Panc1 (cell line): ENCODE measurements around the gene SPHKAP. TPM values are rescaled to one million over a fixed set of nuclear protein-coding genes. Genes with fewer than 3 reads are reported as not detected.

ENCODE experiments used
- ATAC-seq: fragments of 200-7000 bp; cut with Tn5 transposase; 2 replicates; pipeline ENCODE4 v1.9.1; 2020; ENCODE audit warnings: mild to moderate bottlenecking, moderate library complexity
- BruUV-seq: library from RNA; stranded (reverse); fragments of 400-500 nt; replicated peaks from 2 replicates; lab custom pipeline; 2021; lab: Mats Ljungman, UMichigan
- CTCF ChIA-PET: fragments of 300-600 bp; sonication (Branson Sonifier 250); formaldehyde crosslinking; loops from one replicate; lab custom pipeline; 2022; ENCODE audit warnings: antibody characterized with exemption; lab: Charles Lee
- POLR2A ChIA-PET: fragments of 300-600 bp; sonication (Branson Sonifier 250); formaldehyde crosslinking; loops from one replicate; lab custom pipeline; 2022; ENCODE audit warnings: antibody characterized with exemption; lab: Charles Lee
- DNase-seq: peaks from one replicate; pipeline ENCODE4 v3.0.0-alpha.2; 2010; ENCODE audit warnings: low read depth, low spot score
- H3K27ac ChIP-seq: 2 replicates; pipeline ENCODE4 v1.5.1; 2011; ENCODE audit warnings: mild to moderate bottlenecking, low read length, inconsistent platforms
- H3K27me3 ChIP-seq: fragments of 200-500 bp; sonication (Bioruptor generic); 2 replicates; pipeline ENCODE4 v1.6.0; 2014; ENCODE audit warnings: low read length, inconsistent platforms; ENCODE audit not compliant: control insufficient read depth, insufficient read depth
- H3K36me3 ChIP-seq: fragments of 200-500 bp; sonication (Bioruptor generic); 2 replicates; pipeline ENCODE4 v1.5.1; 2014; ENCODE audit warnings: inconsistent platforms, mild to moderate bottlenecking, low read length, moderate library complexity; ENCODE audit not compliant: control insufficient read depth, insufficient read depth
- H3K4me1 ChIP-seq: 2 replicates; pipeline ENCODE4 v1.5.1; 2011; ENCODE audit warnings: inconsistent platforms, mild to moderate bottlenecking, low read length, moderate library complexity; ENCODE audit not compliant: control insufficient read depth, insufficient read depth
- H3K4me3 ChIP-seq, 2 experiments: 2 replicates each; pipeline ENCODE4 v1.5.1; 2011 to 2012; ENCODE audit warnings: low read depth in 2 of 2, low read length in 2 of 2, mild to moderate bottlenecking in 2 of 2, inconsistent platforms in 1 of 2, moderate library complexity in 1 of 2
- H3K9me3 ChIP-seq: fragments of 200-500 bp; sonication (Bioruptor generic); 2 replicates; pipeline ENCODE4 v1.5.1; 2014; ENCODE audit warnings: low read depth, mild to moderate bottlenecking, inconsistent platforms, low read length, moderate library complexity; ENCODE audit not compliant: control insufficient read depth, insufficient read depth
- POLR2AphosphoS5 ChIP-seq: IDR thresholded peaks from 2 replicates; pipeline ENCODE4 v1.6.1; 2012; ENCODE audit warnings: mild to moderate bottlenecking, low read depth, low read length, moderate library complexity
- SIN3A ChIP-seq: IDR thresholded peaks from 2 replicates; pipeline ENCODE4 v1.6.1; 2012; ENCODE audit warnings: low read depth, mild to moderate bottlenecking, low read length, moderate library complexity, borderline replicate concordance; ENCODE audit not compliant: insufficient read depth
- TCF7L2 ChIP-seq: IDR thresholded peaks from 2 replicates; pipeline ENCODE4 v1.6.1; 2011; ENCODE audit warnings: mild to moderate bottlenecking, low read depth, low read length, inconsistent platforms
- in situ Hi-C: cut with HindIII; loops from 2 replicates; pipeline ENCODE4 v1.10.0; 2016; ENCODE audit warnings: low sequenced_read_pairs, low pct_unique_long_range_greater_than_20kb
- intact Hi-C: fragments of 100-400 bp; cut with micrococcal nuclease; formaldehyde crosslinking; loops from one replicate; pipeline ENCODE4 v1.10.0; 2022; ENCODE audit not compliant: unreplicated experiment
- total RNA-seq: library from RNA; stranded (reverse); gene quantifications from one replicate; pipeline ENCODE4 v1.2.1, GENCODE V29; 2021; ENCODE audit not compliant: unreplicated experiment
- TF ChIP-seq, protein P1 (sequence below), 2 experiments: IDR thresholded peaks; 2 replicates each; pipeline ENCODE4 v1.6.1; 2011 to 2012; ENCODE audit warnings: low read depth in 2 of 2, control low read depth in 1 of 2, low read length in 1 of 2, mild to moderate bottlenecking in 1 of 2, moderate library complexity in 1 of 2; ENCODE audit not compliant: insufficient read depth in 1 of 2
- TF ChIP-seq, protein P2 (sequence below): fragments of 450-650 bp; IDR thresholded peaks from 2 replicates; pipeline ENCODE4 v1.5.1; 2017; ENCODE audit warnings: mild to moderate bottlenecking

Gene SPHKAP
- total RNA-seq, 1 experiment from 2014 or later = not detected

DNA sequence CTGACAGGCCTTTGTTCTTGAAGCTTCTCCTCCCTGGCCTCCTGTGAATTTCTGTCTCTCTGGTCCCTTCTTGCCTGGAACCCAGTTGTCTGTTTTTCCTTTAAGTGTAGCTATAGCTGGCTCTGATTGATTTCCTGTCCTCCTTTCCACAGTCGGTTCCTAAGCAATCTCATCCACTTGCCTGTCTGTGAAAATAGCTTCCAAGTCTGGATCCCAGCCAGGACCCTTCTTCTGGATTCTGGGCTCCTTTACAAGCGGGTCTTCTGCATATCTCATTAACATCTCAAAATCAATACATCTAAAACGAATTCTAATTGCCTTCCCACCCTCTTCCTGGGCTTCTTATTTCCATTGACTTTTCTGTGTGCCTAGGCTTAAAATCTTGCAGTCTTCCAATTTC is 185.1 kb downstream of the SPHKAP start:
- no peak overlapping the region for H3K4me3 ChIP-seq
- TF ChIP-seq TCF7L2 = no peak
- TF ChIP-seq, protein P1, sequence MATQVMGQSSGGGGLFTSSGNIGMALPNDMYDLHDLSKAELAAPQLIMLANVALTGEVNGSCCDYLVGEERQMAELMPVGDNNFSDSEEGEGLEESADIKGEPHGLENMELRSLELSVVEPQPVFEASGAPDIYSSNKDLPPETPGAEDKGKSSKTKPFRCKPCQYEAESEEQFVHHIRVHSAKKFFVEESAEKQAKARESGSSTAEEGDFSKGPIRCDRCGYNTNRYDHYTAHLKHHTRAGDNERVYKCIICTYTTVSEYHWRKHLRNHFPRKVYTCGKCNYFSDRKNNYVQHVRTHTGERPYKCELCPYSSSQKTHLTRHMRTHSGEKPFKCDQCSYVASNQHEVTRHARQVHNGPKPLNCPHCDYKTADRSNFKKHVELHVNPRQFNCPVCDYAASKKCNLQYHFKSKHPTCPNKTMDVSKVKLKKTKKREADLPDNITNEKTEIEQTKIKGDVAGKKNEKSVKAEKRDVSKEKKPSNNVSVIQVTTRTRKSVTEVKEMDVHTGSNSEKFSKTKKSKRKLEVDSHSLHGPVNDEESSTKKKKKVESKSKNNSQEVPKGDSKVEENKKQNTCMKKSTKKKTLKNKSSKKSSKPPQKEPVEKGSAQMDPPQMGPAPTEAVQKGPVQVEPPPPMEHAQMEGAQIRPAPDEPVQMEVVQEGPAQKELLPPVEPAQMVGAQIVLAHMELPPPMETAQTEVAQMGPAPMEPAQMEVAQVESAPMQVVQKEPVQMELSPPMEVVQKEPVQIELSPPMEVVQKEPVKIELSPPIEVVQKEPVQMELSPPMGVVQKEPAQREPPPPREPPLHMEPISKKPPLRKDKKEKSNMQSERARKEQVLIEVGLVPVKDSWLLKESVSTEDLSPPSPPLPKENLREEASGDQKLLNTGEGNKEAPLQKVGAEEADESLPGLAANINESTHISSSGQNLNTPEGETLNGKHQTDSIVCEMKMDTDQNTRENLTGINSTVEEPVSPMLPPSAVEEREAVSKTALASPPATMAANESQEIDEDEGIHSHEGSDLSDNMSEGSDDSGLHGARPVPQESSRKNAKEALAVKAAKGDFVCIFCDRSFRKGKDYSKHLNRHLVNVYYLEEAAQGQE (IDR thresholded peaks at IDR 0.05; ENCODE audit: insufficient read depth in 1 of 2, low read depth in 2 of 2, low read length in 1 of 2) = no peak
- BruUV-seq = no TSS peak
- no peaks in the 10 kb centered on the region for H3K4me1 ChIP-seq
- in situ Hi-C loops = no loop called here
- H3K36me3 ChIP-seq = no peaks in the 10 kb centered on the region
- H3K27ac ChIP-seq = no peak overlapping the region
- POLR2A ChIA-PET = interaction anchor here (0.7 kb wide), 1 partner anchor 851 kb away, joined by 3 read pairs; no protein-coding TSS in a partner anchor
- no peak for ATAC-seq
- intact Hi-C loops = no loop called here
- no peak for DNase-seq
- H3K27me3 ChIP-seq = no peaks in the 10 kb centered on the region
- CTCF ChIA-PET = no interaction called here
- no peaks in the 10 kb centered on the region for H3K9me3 ChIP-seq

DNA sequence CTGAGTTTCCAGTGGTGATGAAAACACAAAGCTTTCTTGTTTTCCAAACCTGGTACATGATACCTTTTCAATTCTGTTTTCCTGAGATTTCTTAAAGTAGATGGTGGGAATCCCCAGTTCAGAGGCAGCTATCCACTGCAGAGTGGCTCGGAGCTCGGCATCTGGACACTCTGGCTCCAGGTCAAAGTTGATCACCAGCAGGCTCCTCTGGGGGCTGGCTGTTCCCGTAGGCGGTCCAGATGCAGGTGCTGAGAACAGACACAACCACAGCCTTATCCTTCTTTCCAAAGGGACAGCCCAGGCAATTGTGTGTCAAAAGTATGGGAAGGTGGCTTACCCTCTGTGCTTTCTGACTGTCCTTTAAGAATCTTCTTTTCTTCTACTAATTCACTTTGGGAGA is 190.6 kb downstream of the SPHKAP start:
- no peaks in the 10 kb centered on the region; the same call in 1 of the 2 replicates for H3K27me3 ChIP-seq

More for the DNA sequence above, 190.6 kb downstream of the SPHKAP start:
- intact Hi-C loops (no loop called here), in situ Hi-C loops (no loop called here)
- no TSS peak for BruUV-seq
- ChIA-PET POLR2A (no interaction called here), CTCF (no interaction called here)
- H3K9me3 ChIP-seq = no peaks in the 10 kb centered on the region
- ATAC-seq = no peak
- H3K27ac ChIP-seq = no peak overlapping the region
- H3K4me1 ChIP-seq = no peaks in the 10 kb centered on the region
- H3K36me3 ChIP-seq = no peaks in the 10 kb centered on the region
- no peak for DNase-seq
- TF ChIP-seq SIN3A (no peak), TCF7L2 (no peak), POLR2AphosphoS5 (no peak)
- TF ChIP-seq, protein P1 (IDR thresholded peaks at IDR 0.05; ENCODE audit: insufficient read depth in 1 of 2, low read depth in 2 of 2, low read length in 1 of 2) = no peak
- TF ChIP-seq, protein P2, sequence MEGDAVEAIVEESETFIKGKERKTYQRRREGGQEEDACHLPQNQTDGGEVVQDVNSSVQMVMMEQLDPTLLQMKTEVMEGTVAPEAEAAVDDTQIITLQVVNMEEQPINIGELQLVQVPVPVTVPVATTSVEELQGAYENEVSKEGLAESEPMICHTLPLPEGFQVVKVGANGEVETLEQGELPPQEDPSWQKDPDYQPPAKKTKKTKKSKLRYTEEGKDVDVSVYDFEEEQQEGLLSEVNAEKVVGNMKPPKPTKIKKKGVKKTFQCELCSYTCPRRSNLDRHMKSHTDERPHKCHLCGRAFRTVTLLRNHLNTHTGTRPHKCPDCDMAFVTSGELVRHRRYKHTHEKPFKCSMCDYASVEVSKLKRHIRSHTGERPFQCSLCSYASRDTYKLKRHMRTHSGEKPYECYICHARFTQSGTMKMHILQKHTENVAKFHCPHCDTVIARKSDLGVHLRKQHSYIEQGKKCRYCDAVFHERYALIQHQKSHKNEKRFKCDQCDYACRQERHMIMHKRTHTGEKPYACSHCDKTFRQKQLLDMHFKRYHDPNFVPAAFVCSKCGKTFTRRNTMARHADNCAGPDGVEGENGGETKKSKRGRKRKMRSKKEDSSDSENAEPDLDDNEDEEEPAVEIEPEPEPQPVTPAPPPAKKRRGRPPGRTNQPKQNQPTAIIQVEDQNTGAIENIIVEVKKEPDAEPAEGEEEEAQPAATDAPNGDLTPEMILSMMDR = no peak
- no peak overlapping the region for H3K4me3 ChIP-seq
